HG02798 (cell line): ENCODE results near the gene PCGF5.
"Not testable (repeated sequence)": the region's sequence is repeated elsewhere in the genome, so short reads cannot be mapped to it uniquely, and the experiment has no call there.

Source experiments
- ATAC-seq: cut with Tn5 transposase; IDR thresholded peaks from one replicate; pipeline ENCODE4 v1.9.1; 2021; ENCODE audit warnings: mild to moderate bottlenecking; ENCODE audit not compliant: unreplicated experiment, poor library complexity

Gene PCGF5

GRCh38 chr10:91271886-91272285, 51.4 kb downstream of the PCGF5 start:
- ATAC-seq = no peak

DNA sequence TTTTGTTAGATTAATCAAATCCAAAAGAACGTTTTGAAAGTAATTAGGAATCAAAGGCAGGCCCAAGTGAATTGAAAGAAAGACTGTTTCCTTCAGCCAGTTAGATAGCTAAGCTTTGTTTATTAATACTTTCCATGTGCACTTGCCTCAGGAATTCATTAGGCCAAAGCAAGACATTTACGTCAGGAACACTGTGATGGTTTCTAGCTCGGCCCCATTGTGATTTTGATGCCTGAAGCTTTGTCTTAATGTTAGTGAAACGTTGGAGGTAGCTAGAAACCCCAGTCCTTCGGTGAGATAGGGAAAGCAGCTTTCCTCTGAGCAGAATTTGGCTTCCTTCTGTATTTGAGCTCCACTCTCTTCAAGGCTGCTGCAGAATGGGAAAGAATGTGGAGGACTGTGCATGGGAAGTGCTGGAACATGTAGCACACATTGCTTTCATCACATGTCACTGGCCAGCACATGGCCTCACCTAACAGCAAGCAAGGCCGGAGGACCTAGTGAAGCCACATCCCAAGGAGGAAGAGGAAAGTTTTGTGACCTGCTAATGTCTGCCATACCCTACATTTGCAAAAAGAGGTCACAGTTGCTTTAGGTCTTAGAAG, 64.1 kb downstream of the PCGF5 start:
- no peak for ATAC-seq

DNA sequence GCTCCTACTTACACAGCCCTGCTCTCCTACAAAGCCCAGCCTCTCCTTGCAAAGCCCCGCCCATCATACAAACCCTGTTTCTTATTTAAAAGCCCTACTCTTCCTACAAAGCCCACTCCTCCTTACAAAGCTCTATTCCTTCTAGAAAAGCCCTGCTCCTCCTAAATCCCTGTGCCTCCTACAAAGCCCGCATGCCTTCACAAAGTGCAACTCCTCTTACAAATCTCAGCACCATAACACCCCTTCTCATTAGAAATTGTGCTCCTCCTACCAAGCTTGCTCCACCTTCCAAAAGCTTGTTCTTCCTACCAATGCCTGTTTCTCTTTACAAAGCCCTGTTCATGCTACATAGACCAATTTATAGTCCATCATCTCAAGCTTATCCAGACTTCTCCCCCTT, 66.1 kb downstream of the PCGF5 start:
- ATAC-seq = no peak

GRCh38 chr10:91287276-91287675, 66.8 kb downstream of the PCGF5 start:
- ATAC-seq = no peak

DNA sequence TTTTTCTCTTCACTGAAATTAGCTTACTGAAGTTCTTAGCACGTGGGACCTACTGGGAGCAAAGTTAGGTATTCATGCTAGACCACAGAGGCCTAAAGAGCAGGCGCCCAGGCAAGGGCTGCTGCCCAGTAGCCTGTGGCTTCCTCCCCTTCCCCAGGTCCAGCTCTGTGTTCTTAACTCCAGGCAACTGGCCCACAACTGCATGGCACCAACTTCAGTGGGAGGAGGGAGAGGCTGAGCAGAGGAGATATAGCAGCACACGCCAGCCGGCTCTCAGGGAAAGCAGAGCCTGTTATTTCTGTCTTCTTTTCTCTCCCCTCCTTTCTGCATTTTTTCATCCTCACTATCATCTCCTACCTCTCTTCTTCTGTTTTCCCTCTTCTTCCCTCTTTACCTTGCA, 67.4 kb downstream of the PCGF5 start:
- no peak for ATAC-seq

GRCh38 chr10:91289305-91289704, 68.8 kb downstream of the PCGF5 start:
- ATAC-seq = no peak

GRCh38 chr10:91290607-91291006, 70.1 kb downstream of the PCGF5 start:
- no peak for ATAC-seq

GRCh38 chr10:91294134-91294906, 73.9 kb downstream of the PCGF5 start:
- ATAC-seq = no peak

- no peak for ATAC-seq
Measured at GRCh38 chr10:91295346-91295745, 74.9 kb downstream of the PCGF5 start.

- no peak for ATAC-seq
Measured at GRCh38 chr10:91296471-91296870, 76.0 kb downstream of the PCGF5 start.

GRCh38 chr10:91298224-91298871, 77.9 kb downstream of the PCGF5 start:
- ATAC-seq = peak; percentile 89

DNA sequence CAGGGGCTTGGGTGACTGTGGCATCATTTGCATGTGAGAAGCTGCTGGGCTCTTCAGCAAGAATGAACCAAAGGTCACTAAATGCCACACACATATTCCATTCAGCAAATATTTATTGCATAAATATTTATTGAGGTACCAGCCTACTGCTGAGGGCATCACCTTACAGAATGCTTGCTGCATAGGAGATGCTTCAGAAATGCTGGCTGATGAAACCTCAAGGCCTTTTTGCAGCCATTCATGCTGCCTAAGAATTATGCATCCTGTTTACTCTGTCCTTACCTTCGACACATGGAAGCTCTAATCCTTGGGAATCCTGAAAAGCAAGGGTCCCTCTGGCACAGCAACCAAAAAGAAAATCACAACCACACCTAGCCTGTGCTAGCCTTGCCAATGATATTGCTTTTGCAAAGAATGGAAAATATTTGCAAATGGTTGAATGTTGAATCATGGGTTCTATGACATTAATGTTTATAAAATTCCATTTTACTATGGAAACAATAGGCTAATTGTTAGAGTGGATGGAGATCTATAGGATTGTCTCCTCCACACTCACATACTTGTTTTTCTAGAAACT, 79.6 kb downstream of the PCGF5 start:
- no peak for ATAC-seq

DNA sequence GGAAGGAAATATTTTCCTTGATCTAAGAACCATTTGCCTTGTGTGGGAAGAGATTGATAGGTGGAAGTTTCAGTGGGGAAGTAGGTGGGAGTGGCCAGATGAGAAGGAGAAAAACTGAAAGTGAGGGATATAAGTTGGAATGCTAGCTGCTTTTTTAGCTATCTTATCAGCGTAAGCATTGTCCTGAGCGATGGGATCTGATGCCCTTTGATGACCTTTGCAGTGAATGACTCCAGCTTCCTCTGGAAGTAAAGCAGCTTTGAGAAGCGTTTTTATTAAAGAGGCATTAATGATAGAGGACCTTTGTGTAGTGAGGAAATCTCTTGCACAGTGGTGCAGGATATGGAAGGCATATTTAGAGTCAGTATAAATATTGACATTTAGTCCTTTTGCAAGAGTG, 82.5 kb downstream of the PCGF5 start:
- ATAC-seq = not testable (repeated sequence)

GRCh38 chr10:91305979-91306378, 85.5 kb downstream of the PCGF5 start:
- not testable (repeated sequence) for ATAC-seq

GRCh38 chr10:91307489-91307888, 87.0 kb downstream of the PCGF5 start:
- peak; percentile 38 for ATAC-seq

DNA sequence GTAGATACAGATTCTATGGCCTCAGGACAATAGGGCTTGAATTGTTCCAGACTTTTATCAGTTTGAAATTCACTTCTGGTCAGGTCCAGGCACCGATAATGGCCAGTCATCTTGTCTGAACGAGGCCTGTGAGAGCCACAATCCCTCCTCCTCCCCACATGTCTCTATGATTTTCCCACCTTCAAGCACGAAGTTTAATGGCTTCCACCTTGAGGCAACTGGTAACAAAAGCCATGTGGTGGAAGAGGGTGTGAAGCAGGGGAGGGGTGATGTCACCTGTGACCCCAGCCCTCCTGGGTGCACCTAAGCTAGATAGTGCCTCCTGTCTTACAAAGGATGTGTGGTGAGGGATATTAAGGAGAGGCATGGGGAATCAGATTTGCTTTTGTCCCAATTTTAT, 89.2 kb downstream of the PCGF5 start:
- ATAC-seq = no peak

- ATAC-seq = no peak
Measured at GRCh38 chr10:91311601-91312381, 91.3 kb downstream of the PCGF5 start.

DNA sequence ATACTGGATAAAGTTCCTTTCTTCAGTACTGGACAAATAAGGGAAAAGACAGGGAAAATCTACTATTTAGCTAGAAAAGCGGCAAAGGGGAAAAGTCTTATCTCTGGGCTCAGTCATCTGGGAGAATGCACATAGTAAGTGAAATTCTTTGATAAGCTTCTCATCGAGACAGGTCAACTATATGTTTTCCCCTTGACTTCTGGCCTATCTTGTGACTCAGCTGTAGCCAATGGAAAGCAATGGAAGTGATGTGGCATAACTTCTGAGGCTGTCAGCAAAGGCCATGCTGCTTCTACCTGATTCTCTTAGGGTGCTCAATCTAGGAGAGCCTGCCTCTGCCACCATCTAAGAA, 91.9 kb downstream of the PCGF5 start:
- ATAC-seq = no peak

DNA sequence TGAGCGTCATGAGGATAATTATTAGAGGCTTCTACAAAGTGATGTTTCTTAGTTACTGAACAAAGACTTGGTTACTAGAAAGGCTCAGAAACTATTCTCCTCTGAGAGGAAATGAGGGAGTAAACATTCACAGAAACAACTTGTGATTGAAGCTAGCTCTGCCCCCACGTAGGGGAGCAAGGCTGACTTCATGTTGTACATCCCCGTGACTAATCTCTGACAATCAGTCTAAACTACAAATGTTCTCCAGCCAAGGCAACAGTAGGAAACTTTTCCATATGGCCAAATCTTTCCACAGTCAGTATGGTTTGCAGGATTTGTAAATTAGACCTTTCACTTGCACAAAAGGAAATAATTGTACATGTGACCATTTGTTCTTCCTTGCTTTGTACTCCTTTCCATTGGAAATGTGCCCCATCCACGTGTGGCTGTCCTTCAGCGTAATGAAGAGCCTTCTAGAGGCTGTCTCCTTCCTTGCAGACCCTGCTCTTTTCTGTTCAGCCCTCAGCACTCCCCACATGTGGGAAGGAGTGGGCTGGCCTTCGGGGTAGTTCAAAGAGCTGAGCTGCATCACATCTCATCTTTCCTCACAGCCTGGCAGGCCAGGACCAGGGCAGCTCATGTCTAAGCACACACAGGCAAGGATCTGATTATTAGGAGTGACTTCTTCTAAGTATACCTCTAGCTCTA, 93.5 kb downstream of the PCGF5 start:
- no peak for ATAC-seq

DNA sequence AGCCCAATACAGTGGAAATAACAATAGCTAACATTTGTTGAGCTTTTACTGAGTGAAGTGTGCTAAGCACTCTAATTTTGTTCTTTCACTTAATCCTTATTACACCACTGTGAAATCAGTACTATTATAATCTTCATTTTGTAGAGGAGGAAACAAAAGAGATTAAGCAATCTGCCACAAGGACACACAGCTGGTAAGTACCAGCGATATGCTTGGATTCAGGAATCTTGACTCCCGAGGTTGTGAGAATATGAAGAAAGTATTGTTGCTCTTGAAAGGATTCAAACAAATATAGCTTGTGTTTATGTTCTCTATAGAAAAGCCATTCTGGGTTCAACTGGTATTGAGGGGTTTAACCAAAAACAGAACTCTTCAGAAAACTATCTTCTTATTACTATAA, 96.0 kb downstream of the PCGF5 start:
- no peak for ATAC-seq
